IPS-18a (cell line): Measurements from ENCODE around the gene NT5C2.
A peak's percentile ranks its signal among the peaks of the same experiment; 100 is the strongest.

Experiments used
- H3K27ac ChIP-seq: one replicate; pipeline ENCODE4 v1.5.1; 2013; ENCODE audit warnings: low read length
- H3K27me3 ChIP-seq: one replicate; pipeline ENCODE4 v1.6.1; 2013; ENCODE audit warnings: mild to moderate bottlenecking, low read length; ENCODE audit not compliant: control insufficient read depth, insufficient read depth
- H3K36me3 ChIP-seq: one replicate; pipeline ENCODE4 v1.6.1; 2013; ENCODE audit warnings: low read depth, low read length; ENCODE audit not compliant: control insufficient read depth
- H3K4me1 ChIP-seq: one replicate; pipeline ENCODE4 v1.6.1; 2013; ENCODE audit warnings: low read depth, low read length; ENCODE audit not compliant: control insufficient read depth
- H3K4me3 ChIP-seq: one replicate; pipeline ENCODE4 v1.5.1; 2013; ENCODE audit warnings: low read length
- H3K9ac ChIP-seq: one replicate; pipeline ENCODE4 v1.6.1; 2013; ENCODE audit warnings: mild to moderate bottlenecking, low read length, moderate library complexity
- H3K9me3 ChIP-seq: one replicate; pipeline ENCODE4 v1.6.1; 2013; ENCODE audit warnings: low read depth, low read length; ENCODE audit not compliant: control insufficient read depth

Gene NT5C2

DNA sequence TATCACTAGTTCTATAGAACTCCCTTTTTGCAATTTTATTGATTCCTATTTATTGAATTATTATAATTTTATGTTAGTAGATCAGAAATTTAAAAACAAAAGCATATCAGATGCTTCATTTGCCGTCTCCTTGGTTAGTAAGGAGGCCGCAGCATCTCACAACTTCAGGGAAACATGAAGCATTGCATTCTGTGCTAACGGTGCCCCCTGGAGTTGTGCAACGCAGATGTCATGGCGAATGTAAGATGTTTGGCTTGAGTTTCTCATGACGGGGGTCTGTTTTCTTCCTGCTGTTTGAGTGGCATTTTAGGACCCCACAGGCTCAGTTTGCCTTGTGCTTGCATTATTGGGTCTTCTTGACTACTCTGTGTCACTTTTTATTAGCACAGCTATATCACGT is 150.2 kb downstream of the NT5C2 start:
- no peak overlapping the region for H3K4me3 ChIP-seq
- no peaks in the 10 kb centered on the region for H3K36me3 ChIP-seq
- H3K4me1 ChIP-seq: peaks cover 24% of the 10 kb centered on the region
- H3K27ac ChIP-seq: no peak overlapping the region
- no peaks in the 10 kb centered on the region for H3K9me3 ChIP-seq
- H3K27me3 ChIP-seq: no peaks in the 10 kb centered on the region
- no peak overlapping the region for H3K9ac ChIP-seq

DNA sequence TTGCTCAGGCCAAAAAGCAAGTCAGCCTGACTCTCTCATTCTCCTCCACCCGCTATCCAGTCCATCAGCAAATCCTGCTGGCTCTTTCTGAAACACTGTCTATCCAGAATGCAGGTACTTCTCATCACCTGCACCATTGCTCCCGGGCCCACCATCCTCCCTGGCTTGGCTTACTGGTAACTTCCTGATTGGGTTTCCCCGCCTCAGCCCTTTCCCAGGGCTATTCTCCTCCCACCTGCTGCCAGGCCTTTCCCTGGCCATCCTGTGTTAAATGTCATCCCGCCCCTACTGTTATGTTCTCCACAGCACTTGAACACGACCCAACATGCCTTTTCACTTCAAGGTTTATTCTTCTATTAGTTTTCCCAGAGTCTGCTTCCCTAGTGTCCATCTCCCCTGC is 150.9 kb downstream of the NT5C2 start:
- Histone ChIP-seq H3K36me3 (no peaks in the 10 kb centered on the region), H3K4me1 (peaks cover 24% of the 10 kb centered on the region), H3K9ac (no peak overlapping the region), H3K9me3 (no peaks in the 10 kb centered on the region), H3K27me3 (no peaks in the 10 kb centered on the region), H3K27ac (peak overlapping the region; percentile 34), H3K4me3 (no peak overlapping the region)

- Histone ChIP-seq H3K9me3 (no peaks in the 10 kb centered on the region), H3K27ac (no peak overlapping the region), H3K4me1 (peaks cover 24% of the 10 kb centered on the region), H3K9ac (no peak overlapping the region), H3K27me3 (no peaks in the 10 kb centered on the region), H3K4me3 (no peak overlapping the region), H3K36me3 (no peaks in the 10 kb centered on the region)
These were observed 151.7 kb downstream of the NT5C2 start for GRCh38 chr10:103041391-103041790.

DNA sequence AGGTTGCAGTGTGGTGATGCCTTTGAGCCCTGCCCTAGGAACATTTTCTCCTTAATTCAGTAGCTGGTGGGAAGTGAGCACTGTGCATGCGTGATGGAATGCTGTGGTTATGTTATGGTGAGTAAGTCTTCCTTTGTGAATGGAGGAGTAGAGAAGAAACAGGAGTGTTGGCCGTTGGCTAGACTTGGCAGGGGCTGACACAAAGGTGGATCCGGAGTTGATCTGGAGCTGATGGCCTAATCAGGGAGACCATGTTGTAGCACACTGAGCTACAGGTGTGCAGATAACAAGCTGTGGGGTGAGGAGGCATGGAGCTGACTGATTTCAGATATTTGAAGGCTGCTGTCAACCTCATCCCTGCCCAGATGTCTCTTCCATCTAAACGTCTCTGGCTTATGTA is 152.7 kb downstream of the NT5C2 start:
- Histone ChIP-seq H3K36me3 (no peaks in the 10 kb centered on the region), H3K27me3 (no peaks in the 10 kb centered on the region), H3K9me3 (no peaks in the 10 kb centered on the region), H3K4me3 (no peak overlapping the region), H3K9ac (no peak overlapping the region), H3K4me1 (peaks cover 24% of the 10 kb centered on the region), H3K27ac (no peak overlapping the region)

- H3K27ac ChIP-seq: no peak overlapping the region
- peaks cover 14% of the 10 kb centered on the region for H3K4me1 ChIP-seq
- no peaks in the 10 kb centered on the region for H3K36me3 ChIP-seq
- H3K4me3 ChIP-seq: no peak overlapping the region
- H3K27me3 ChIP-seq: no peaks in the 10 kb centered on the region
- H3K9ac ChIP-seq: no peak overlapping the region
- no peaks in the 10 kb centered on the region for H3K9me3 ChIP-seq
These were observed 154.5 kb downstream of the NT5C2 start for GRCh38 chr10:103038570-103038969.
